Activated T-cell treated with anti-CD3 and anti-CD28 coated beads, Interleukin-2, amount 50 U/mL, for 48 hours (primary cell): ENCODE measurements around the gene STX2.
"Not testable (repeated sequence)": the region's sequence is repeated elsewhere in the genome, so short reads cannot be mapped to it uniquely, and the experiment has no call there.

Experiments used
- DNase-seq, 2 experiments: peaks; one replicate each; pipeline ENCODE4 v3.0.0-alpha.2; 2020

Gene STX2

GRCh38 chr12:130868412-130868811, 29.4 kb upstream of the STX2 start:
- DNase-seq = no peak

- no peak for DNase-seq
These were observed 24.2 kb upstream of the STX2 start for GRCh38 chr12:130863298-130863697.

DNA sequence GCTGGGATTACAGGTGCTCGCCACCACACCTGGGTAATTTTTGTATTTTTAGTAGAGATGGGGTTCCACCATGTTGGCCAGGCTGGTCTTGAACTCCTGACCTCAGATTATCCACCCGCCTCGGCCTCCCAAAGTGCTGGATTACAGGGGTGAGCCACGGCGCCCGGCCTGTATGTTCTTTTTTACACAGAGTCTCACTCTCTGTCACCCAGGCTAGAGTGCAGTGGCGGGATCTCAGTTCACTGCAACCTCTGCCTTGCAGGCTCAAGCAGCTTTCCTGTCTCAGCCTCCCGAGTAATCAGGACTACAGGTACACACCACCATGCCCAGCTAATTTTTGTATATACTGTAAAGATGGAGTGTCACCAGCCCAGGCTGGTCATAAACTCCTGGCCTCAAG, 23.7 kb upstream of the STX2 start:
- DNase-seq = not testable (repeated sequence)

DNA sequence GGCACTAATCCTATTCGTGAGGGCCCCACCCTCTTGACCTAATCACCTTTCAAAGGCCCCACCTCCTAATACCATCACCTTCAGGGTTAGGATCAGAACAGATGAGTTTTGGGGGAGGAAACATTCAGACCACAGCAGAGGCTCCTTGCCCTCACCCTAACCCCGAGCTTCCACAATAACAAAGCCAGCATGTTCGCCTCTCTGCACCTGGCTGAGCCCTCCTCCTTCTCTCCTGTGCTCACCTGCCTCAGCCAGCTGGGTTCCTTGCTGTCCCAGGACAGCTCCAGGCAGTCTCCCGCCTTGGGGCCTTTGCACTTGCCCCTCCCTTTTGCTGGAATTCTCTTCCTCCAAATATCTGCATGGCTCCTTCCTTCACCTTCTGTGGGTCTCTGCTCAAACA, 23.1 kb upstream of the STX2 start:
- no peak for DNase-seq

- DNase-seq = no peak
These were observed 21.3 kb upstream of the STX2 start for GRCh38 chr12:130860311-130860710.

DNA sequence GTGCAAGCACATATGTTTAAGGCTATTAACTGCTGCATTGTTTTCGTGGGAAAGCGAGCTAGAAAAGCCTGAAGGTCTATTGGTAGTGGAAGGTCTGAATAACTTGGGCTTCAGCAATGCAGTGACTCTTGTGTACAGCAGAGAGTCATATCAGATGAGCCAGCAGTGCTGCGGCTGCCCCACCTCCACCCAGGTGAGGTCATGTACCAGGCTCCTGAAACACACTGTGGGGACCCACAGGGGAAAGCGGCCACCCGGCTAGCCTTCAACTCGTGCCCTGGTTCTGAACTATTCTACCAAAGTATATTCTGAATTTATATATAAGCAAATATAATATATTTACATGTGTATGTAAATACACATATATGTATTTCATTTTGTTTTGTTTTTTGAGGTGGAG, 20.1 kb upstream of the STX2 start:
- no peak for DNase-seq

DNA sequence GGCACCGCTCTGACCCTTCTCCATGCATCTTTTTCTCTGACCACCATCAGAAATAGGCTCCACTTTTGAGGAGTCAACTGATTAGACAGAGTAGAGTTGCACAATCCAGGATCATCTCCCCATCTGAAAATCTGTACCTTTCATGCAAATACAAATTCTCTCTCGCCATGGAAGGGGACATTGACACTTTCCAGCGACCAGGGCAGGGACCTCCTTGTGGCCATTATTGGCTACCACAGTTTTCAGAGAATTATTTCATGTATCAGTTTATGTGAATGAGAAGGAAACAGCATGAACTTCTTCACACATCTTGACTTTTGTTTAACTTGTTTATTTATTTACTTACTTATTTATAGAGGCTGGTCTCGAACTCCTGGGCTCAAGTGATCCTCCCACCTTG, 19.0 kb upstream of the STX2 start:
- DNase-seq = no peak

DNA sequence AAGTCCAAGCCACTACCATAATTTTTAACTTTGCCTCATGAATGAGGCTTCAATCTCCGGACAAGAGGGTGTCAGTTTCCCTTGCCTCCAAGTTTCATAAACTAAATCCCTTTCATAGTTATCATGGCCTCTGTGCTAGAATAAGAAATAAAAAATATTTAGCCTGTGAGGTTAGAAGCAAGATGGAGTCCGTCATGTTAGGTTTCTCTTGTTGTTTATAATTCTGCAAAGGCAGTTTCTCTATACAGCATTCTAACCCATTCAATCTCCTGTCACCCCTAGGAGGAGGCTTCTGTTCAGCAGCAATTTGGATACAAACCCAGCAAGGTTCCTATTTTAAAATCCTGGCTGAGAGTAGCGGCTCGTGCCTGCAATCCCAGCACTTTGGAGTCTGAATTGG, 17.0 kb upstream of the STX2 start:
- DNase-seq = no peak

GRCh38 chr12:130850418-130851021, 11.5 kb upstream of the STX2 start:
- DNase-seq = no peak

DNA sequence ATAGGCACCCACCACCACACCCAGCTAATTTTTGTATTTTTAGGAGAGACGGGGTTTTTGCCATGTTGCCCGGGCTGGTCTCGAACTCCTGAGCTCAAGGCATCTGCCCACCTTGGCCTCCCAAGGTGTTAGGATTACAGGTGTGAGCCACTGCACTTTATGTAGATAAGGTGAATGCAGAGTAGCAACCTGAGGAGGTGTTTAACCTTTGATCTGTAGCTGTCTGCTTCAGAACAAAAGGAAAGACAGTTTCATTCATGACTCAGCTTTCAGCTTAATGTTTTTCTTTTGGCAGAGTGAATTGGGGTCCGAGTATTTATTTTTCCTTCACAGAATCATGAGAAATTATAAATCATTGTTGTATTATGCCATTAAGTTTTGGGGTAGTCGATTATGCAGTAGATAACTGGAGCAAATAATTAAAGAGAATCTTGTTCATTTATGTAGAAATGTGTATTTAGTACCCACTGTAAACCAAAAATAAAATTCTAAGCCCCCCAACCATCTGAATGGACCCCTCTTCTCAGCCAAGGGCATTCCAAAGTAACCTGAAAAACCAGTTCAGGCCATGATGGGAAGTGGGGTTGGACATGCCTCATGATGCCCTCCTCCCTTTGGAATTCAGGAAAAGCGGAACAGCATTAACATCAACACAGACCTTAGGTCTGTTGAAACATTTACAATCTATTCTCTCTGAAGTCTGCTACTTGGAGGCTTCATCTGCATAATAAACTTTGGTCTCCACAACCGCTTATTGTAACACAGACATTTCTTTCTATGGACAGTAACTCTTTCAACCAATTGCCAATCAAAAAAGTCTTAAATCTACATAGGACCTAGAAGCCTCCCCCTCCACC, 10.7 kb upstream of the STX2 start:
- DNase-seq = no peak

- DNase-seq = not testable (repeated sequence)
These were observed 9.8 kb upstream of the STX2 start for GRCh38 chr12:130848785-130849305.

GRCh38 chr12:130848105-130848504, 9.1 kb upstream of the STX2 start:
- DNase-seq = not testable (repeated sequence)

DNA sequence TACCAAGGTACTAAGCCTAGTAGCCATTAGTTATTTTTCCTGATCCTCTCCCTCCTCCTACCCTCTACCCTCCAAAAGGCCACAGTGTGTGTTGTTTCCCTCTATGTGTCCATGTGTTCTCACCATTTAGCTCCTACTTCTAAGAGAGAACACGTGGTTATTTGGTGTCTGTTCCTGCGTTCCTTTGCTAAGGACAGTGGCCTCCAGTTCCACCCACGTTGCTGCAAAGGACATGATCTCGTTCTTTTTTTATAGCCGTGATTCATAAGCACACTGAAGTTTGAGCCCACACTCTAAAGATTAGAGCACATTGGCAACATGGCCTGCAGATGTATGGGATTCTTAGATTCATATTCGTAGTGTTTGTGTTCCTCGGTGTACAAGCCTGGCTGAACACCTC, 8.1 kb upstream of the STX2 start:
- DNase-seq = no peak

DNA sequence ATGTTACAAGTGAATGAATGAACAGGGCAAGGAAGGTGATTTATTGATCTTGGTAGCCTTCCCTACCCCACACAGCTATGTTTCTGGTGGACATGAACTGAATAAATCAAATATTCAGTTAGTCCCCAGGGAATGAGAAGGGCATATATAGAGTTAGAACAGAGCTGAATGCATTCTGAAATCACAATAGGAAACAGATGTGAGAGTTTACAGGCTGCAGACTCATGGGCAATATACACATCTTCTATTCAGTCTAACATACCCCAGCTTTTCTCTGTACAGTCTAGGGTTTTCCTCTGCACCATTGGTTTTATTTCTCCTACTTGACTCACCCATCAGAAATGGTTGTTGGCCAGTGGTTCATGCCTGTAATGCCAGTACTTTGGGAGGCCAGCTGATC, 7.3 kb upstream of the STX2 start:
- DNase-seq = no peak

DNA sequence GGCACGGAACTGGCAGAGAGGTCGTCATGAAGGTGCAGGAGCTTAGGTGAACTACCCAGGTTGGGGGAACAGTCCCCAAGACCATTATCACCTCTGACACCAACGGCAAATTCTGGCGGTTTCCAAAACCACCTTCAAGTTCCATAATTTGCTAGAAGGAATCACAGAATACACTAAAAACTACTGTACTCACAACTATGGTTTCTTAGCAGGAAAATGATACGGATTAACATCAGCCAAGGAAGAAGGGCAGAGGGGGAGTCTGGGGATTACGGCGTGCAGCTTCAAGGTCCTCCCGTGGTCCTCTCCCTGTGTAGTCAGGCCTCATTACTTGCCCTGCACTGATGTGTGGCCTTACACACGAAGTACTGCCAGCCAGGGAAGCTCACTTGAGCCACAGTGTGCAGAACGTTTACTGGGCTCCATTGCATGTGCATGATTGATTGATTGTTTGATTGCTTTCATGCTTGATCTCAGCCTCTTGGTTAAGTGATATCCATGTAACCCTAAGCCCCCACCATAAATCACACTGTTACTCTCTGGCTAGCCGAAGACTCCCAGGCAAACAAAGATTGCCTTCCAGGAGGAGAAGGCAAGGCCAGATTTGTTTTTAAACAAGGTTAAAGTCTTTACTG, 837 bp upstream of the STX2 start:
- DNase-seq = no peak

DNA sequence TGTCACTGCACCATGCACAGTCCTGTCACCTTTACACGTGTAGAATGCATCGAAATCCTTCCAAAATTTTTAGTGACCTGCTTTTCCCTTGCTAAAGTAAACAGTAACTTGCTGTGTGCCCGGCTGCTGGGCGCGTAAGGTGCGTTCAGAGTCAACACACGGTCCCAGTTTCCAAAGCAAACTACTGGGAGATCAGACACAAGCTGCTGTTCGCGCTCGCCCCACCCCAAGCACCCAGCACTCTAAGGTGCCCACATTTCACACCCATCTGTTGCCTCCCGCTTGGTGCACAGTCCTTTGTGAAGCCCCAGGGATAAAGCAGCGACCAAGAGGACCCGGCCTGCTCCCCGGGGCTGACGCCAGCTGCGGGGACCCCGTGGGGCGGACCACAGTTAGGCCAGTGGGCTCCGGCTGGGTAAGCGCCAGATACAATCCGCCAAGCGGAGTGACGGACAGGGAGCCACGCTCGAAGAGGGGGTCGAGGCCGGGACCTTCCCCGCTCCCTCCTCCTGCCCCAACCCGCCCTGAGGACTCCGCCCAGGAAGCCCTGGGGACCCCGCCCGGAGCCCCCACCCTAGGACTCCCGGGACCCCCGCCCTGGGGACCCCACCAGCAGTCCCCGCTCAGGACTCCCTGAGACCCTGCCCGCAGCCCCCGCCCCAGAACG, 633 bp downstream of the STX2 start:
- peak; percentile 56 to 59 for DNase-seq

DNA sequence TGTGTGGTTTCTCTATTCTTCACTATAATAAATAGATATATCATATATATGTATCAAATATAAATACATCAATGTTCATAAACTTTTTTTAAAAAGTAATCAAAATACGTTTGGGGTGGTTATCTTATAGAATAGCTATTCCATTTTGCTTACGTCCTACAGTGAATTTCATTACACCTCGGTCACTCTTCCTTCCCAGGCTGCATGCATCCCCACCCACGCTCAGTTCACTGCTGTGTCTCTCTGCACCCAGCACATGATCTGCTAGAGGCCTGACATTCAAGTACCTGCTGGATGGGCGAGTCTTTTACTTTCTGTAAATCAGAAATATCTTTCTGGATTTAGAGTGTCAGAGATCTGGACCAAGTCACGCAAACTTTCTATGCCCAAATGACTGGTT, 3.6 kb downstream of the STX2 start:
- DNase-seq = no peak

DNA sequence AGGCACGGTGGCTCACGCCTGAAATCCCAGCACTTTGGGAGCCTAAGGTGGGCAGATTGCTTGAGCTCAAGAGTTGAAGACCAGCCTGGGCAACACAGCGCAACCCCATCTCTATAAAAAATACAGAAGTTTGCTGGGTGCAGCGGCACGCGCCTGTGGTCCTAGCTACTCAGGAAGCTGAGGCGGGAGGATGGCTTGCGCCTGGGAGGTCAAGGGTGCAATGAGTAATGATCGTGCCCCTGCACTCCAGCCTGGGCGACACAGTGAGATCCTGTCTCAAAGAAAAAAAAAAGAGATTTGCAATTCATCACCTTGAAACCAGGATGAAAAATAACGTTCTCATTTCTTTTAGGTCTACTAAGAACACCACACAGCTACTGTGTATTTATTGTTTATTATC, 4.0 kb downstream of the STX2 start:
- no peak for DNase-seq

DNA sequence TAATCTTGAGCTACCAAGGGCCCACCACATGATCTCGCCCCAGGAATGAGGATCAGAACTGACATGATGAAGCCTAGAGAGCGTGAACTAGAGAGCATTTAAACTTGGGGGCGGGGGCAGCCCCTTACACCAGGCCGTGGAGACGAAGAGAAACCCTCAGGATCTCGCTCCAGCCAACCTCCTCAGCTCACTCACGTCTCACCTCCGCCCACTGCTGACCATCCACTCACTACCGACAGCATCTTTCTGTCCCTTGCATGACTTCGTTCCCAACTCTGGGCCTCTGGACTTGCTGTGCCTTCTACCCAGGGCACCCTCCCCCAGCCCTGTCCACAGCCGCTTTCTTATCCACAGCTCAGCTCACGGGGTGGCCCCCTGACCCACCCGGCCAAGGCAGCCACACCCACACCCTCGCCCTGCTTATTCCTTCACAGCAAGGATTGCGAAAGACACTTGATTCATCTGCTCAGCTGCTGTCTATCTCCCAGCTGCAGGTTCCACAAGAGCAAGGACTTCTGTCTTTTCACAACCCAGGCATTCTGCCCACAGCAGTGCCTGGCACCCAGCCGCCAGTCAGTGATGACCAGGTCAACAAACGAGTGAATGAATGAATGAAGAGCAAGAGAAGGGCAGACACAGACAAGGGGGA, 6.4 kb downstream of the STX2 start:
- DNase-seq = no peak

GRCh38 chr12:130831876-130832405, 7.1 kb downstream of the STX2 start:
- no peak for DNase-seq

DNA sequence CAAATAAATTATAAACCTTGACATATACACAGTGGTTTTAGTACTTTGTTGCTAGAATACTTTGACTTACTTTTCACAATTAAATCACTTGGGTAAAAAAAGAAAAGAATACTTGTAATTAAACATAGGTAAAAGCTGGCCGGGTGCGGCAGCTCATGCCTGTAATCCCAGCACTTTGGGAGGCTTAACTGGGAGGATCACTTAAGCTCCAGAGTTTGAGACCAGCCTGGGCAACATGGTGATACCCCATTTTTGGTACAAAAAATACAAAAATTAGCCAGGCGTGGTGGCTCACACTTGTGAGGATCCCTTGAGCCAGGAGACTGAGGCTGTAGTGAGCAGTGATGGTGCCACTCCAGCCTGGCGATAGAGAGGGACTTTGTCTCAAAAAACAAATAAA, 7.8 kb downstream of the STX2 start:
- no peak for DNase-seq

DNA sequence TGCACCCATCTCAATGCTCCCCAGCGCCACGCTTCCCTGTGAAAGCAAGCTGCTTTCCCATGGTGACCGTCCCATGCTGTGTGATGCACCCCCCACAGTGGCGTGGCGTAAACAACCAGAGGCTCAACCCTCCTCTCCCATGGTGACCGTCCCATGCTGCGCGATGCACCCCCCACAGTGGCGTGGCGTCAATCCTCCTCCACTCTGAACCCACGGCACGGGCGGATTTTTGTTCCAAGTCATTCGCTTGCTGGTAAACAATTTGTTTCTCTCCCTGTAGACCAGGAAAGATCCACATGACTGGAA, 8.9 kb downstream of the STX2 start:
- DNase-seq = no peak
